ENCODE data around the gene RGS17.

DNA sequence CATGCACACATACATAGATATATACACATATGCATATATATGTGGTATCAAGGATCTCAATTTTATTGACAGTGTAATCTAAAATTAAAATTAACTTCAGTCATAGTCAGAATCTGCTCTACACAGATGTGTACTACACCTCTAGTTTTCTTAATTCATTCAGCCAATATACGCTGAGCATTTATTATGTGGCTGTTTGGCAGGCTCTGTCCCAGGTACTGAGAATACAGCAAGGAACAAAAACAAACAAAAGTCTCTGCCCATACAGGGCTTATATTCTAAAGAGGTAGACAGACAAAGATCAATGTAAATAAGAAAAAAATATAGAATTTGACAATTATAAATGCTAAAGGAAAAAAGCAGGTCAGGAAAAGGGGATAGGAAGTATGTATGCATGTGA lies 7.8 kb upstream of the RGS17 start:
- TF ChIP-seq REST (IDR thresholded peaks at IDR 0.05; ENCODE audit: insufficient replicate concordance, low read depth) (peak; percentile 69), CTCF (IDR thresholded peaks at IDR 0.05; ENCODE audit: insufficient read depth, low read length) (no peak), POLR2AphosphoS5 (IDR thresholded peaks at IDR 0.05; ENCODE audit: low read depth) (no peak), SPI1 (IDR thresholded peaks at IDR 0.05; ENCODE audit: borderline replicate concordance, low read depth) (no peak)

Data from HL-60 (cell line).